HCT116 (cell line): ENCODE measurements around the gene USP10. TPM values are rescaled to one million over a fixed set of nuclear protein-coding genes. Genes with fewer than 3 reads are reported as not detected.

Source experiments
- ATAC-seq: fragments of 200-7000 bp; cut with Tn5 transposase; 2 replicates; pipeline ENCODE4 v1.9.1; 2020; ENCODE audit warnings: mild to moderate bottlenecking, moderate library complexity
- BruUV-seq: library from RNA; stranded (reverse); fragments of 400-500 nt; replicated peaks from 2 replicates; lab custom pipeline; 2021; lab: Mats Ljungman, UMichigan
- CTCF ChIA-PET: fragments of 300-600 bp; sonication (Branson Sonifier 250); formaldehyde crosslinking; loops from one replicate; lab custom pipeline; 2021; ENCODE audit warnings: antibody characterized with exemption; lab: Charles Lee
- POLR2A ChIA-PET: fragments of 300-600, 350-600 bp; sonication (Branson Sonifier 250); formaldehyde crosslinking; loops from one replicate; lab custom pipeline; 2021; ENCODE audit warnings: antibody characterized with exemption; lab: Charles Lee
- RAD21 ChIA-PET, 2 experiments: fragments of 300-600 bp; sonication (Branson Sonifier 250); formaldehyde crosslinking; loops; one replicate each; lab custom pipeline; 2023; ENCODE audit warnings: low total read pairs in 2 of 2; ENCODE audit not compliant: uncharacterized antibody in 2 of 2, unreplicated experiment in 2 of 2, low non-redundant PET in 1 of 2; lab: Charles Lee
- DNase-seq: peaks from one replicate; pipeline ENCODE4 v3.0.0-alpha.2; 2010; ENCODE audit warnings: low read depth, low spot score
- H2AFZ ChIP-seq: fragments of 200-600 bp; shearing (Covaris generic), sonication (generic); 2 replicates; pipeline ENCODE4 v1.6.1; 2017; ENCODE audit warnings: low read depth, mixed run types, mixed read lengths, antibody characterized with exemption, low read length; ENCODE audit not compliant: poor library complexity, severe bottlenecking
- H3K27ac ChIP-seq: 2 replicates; pipeline ENCODE4 v1.5.1; 2012; ENCODE audit warnings: low read depth, low read length
- H3K27me3 ChIP-seq: fragments of 200-600 bp; sonication (generic); 2 replicates; pipeline ENCODE4 v1.6.1; 2016; ENCODE audit warnings: mixed run types, low read length, mixed read lengths; ENCODE audit not compliant: insufficient read depth
- H3K36me3 ChIP-seq, 2 experiments: fragments of 200-500 bp in 1 of 2; fragments of 200-600 bp in 1 of 2; sonication (Bioruptor generic) in 1 of 2; sonication (generic) in 1 of 2; 2 replicates each; pipeline versions ENCODE4 v1.5.1 to v1.6.1; 2014 to 2016; ENCODE audit warnings: low read length in 2 of 2, inconsistent platforms in 1 of 2, mixed read lengths in 1 of 2, mixed run types in 1 of 2; ENCODE audit not compliant: insufficient read depth in 2 of 2, control insufficient read depth in 1 of 2
- H3K4me1 ChIP-seq, 2 experiments: fragments of 200-600 bp in 1 of 2; sonication (generic) in 1 of 2; 2 replicates each; pipeline versions ENCODE4 v1.5.1 to v1.6.1; 2012 to 2017; ENCODE audit warnings: low read length in 2 of 2, inconsistent platforms in 1 of 2, mild to moderate bottlenecking in 1 of 2, mixed read lengths in 1 of 2, mixed run types in 1 of 2, moderate library complexity in 1 of 2; ENCODE audit not compliant: insufficient read depth in 2 of 2, control insufficient read depth in 1 of 2
- H3K4me2 ChIP-seq: fragments of 200-600 bp; sonication (generic); 2 replicates; pipeline ENCODE4 v1.6.1; 2017; ENCODE audit warnings: mixed run types, low read length, mixed read lengths
- H3K4me3 ChIP-seq, 2 experiments: fragments of 200-600 bp in 1 of 2; sonication (generic) in 1 of 2; replicated peaks in 1 of 2; 2 replicates each; pipeline ENCODE4 v1.5.1; 2011 to 2016; ENCODE audit warnings: low read length in 2 of 2, control low read depth in 1 of 2, low read depth in 1 of 2, mild to moderate bottlenecking in 1 of 2, mixed read lengths in 1 of 2, mixed run types in 1 of 2
- H3K79me2 ChIP-seq: fragments of 200-600 bp; sonication (generic); 2 replicates; pipeline ENCODE4 v1.6.1; 2017; ENCODE audit warnings: mild to moderate bottlenecking, mixed run types, low read length, moderate library complexity, mixed read lengths; ENCODE audit not compliant: insufficient read depth
- H3K9ac ChIP-seq: fragments of 200-600 bp; sonication (generic); 2 replicates; pipeline ENCODE4 v1.6.1; 2016; ENCODE audit warnings: low read length, mixed read lengths
- H3K9me2 ChIP-seq: fragments of 200-600 bp; sonication (generic), shearing (Covaris generic); 2 replicates; pipeline ENCODE4 v1.6.1; 2017; ENCODE audit warnings: mixed run types, mild to moderate bottlenecking, moderate library complexity; ENCODE audit not compliant: insufficient read depth
- H3K9me3 ChIP-seq, 2 experiments: fragments of 200-500 bp in 1 of 2; fragments of 200-600 bp in 1 of 2; sonication (Bioruptor generic) in 1 of 2; sonication (generic) in 1 of 2; 2 replicates each; pipeline ENCODE4 v1.6.1; 2014 to 2017; ENCODE audit warnings: low read length in 2 of 2, mixed read lengths in 2 of 2, inconsistent platforms in 1 of 2, low read depth in 1 of 2, mild to moderate bottlenecking in 1 of 2, mixed run types in 1 of 2, moderate library complexity in 1 of 2; ENCODE audit not compliant: control insufficient read depth in 1 of 2, insufficient read depth in 1 of 2
- H4K20me1 ChIP-seq: fragments of 200-600 bp; sonication (generic), shearing (Covaris generic); 2 replicates; pipeline ENCODE4 v1.6.1; 2017; ENCODE audit warnings: mixed run types, mild to moderate bottlenecking, moderate library complexity; ENCODE audit not compliant: insufficient read depth
- CEBPB ChIP-seq: IDR thresholded peaks from 2 replicates; pipeline ENCODE4 v1.6.1; 2012; ENCODE audit warnings: low read depth
- EZH2 ChIP-seq: fragments of 200-600 bp; sonication (generic); IDR thresholded peaks from 2 replicates; pipeline ENCODE4 v1.6.1; 2017; ENCODE audit warnings: antibody characterized with exemption, mixed run types
- JUND ChIP-seq: IDR thresholded peaks from 2 replicates; pipeline ENCODE4 v1.6.1; 2012
- RAD21 ChIP-seq: IDR thresholded peaks from 2 replicates; pipeline ENCODE4 v1.6.1; 2012; ENCODE audit warnings: low read depth, mild to moderate bottlenecking
- SIN3A ChIP-seq: IDR thresholded peaks from 2 replicates; pipeline ENCODE4 v1.6.1; 2012; ENCODE audit warnings: low read depth
- SP1 ChIP-seq: IDR thresholded peaks from 2 replicates; pipeline ENCODE4 v1.6.1; 2012; ENCODE audit warnings: low read depth
- ZFX ChIP-seq: fragments of 450-650 bp; IDR thresholded peaks from 2 replicates; pipeline ENCODE4 v1.6.1; 2017
- intact Hi-C: fragments of 100-400 bp; cut with micrococcal nuclease; formaldehyde crosslinking; loops from 2 replicates; pipeline ENCODE4 v1.10.0; 2022
- total RNA-seq: library from RNA; stranded (reverse); gene quantifications from one replicate; pipeline ENCODE4 v1.2.1, GENCODE V29; 2021; ENCODE audit not compliant: unreplicated experiment

The USP10 gene
- total RNA-seq, 1 experiment from 2014 or later = 175 TPM

DNA sequence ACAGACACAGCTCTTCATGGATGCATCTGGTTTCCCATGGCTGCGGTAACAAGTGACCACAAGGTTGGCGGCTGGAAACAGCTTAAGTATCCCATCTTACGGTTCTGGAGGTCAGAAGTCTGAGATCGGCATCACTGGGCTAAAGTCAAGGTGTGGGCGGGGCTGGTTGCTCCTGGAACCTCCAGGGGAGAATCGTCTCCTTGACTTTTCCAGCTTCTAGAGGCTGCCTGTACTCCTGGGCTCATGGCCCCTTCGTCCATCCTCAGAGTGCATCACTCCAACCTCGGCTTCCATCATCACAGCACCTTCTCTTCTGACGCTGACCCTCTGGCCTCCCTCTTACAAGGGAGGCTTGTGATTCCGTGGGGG, 107.1 kb downstream of the USP10 start:
- Histone ChIP-seq H3K4me3 (peak overlapping the region in 1 of 2 experiments; percentile 30; a peak in 1 of 4 replicates), H3K4me1 (peaks cover 12 to 38% of the 10 kb centered on the region in 2 experiments), H4K20me1 (no peaks in the 10 kb centered on the region)
- POLR2A ChIA-PET = interaction anchor here (1.1 kb wide), 1 partner anchor 10 kb away, joined by 3 read pairs; no protein-coding TSS in a partner anchor
- TF ChIP-seq ZFX = no peak
- no peak for TF ChIP-seq EZH2
- TF ChIP-seq RAD21 = no peak
- no peak for TF ChIP-seq SIN3A
- no peak for TF ChIP-seq SP1
- no peak for TF ChIP-seq JUND
- no peak for TF ChIP-seq CEBPB
- TF ChIP-seq, all 23 proteins: peak for 0
- peak overlapping the region; percentile 64 for H3K4me2 ChIP-seq
- no peaks in the 10 kb centered on the region for H3K79me2 ChIP-seq
- no TSS peak for BruUV-seq
- H3K36me3 ChIP-seq = no peaks in the 10 kb centered on the region
- 0 out of 2 replicates have a peak, but pooled peaks cover 5% of the 10 kb centered on the region for H3K27me3 ChIP-seq
- no peaks in the 10 kb centered on the region for H3K9me2 ChIP-seq
- ChIA-PET CTCF (no interaction called here), RAD21 (no interaction called here)
- intact Hi-C loops = no loop called here
- peak overlapping the region; percentile 19; the same call in 1 of the 2 replicates for H3K9ac ChIP-seq
- H3K27ac ChIP-seq = peak overlapping the region; percentile 48
- DNase-seq (no peak), ATAC-seq (no peak)
- peak overlapping the region; percentile 49 for H2AFZ ChIP-seq
- no peaks in the 10 kb centered on the region; a peak in 1 of 4 replicates for H3K9me3 ChIP-seq

DNA sequence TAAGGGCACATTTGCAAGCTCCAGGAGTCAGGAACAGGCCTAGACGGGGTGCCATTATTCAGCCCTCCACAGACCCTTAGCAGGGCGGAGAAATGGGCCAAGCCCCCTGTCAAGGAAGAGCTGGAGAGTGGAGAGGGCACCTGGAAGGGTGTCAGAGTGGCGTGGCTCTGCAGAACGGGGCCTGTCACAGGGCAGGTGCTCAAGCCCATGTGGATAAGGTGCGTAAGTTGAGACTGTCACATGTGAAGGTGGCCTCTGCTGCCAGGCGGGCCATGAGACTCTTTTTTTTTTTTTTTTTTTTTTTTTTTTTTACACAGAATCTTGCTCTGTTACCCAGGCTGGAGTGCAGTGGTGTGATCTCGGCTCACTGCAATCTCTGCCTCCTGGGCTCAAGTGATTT, 108.0 kb downstream of the USP10 start:
- Histone ChIP-seq H2AFZ (no peak overlapping the region), H3K4me1 (peaks cover 12 to 38% of the 10 kb centered on the region in 2 experiments), H3K9me2 (no peaks in the 10 kb centered on the region), H4K20me1 (no peaks in the 10 kb centered on the region), H3K4me2 (no peak overlapping the region), H3K27ac (no peak overlapping the region), H3K79me2 (no peaks in the 10 kb centered on the region), H3K9me3 (no peaks in the 10 kb centered on the region; a peak in 1 of 4 replicates), H3K9ac (no peak overlapping the region), H3K4me3 (no peak overlapping the region), H3K36me3 (no peaks in the 10 kb centered on the region), H3K27me3 (0 out of 2 replicates have a peak, but pooled peaks cover 5% of the 10 kb centered on the region)
- no peak for TF ChIP-seq EZH2
- DNase-seq (no peak), ATAC-seq (no peak)
- no TSS peak for BruUV-seq
- CTCF ChIA-PET = no interaction called here
- POLR2A ChIA-PET = no interaction called here
- RAD21 ChIA-PET = no interaction called here
- intact Hi-C loops = no loop called here
